HG03342 (cell line): ENCODE measurements around the gene COPS8.

Experiments used
- ATAC-seq: cut with Tn5 transposase; IDR thresholded peaks from one replicate; pipeline ENCODE4 v1.9.1; 2021; ENCODE audit warnings: mild to moderate bottlenecking, moderate library complexity; ENCODE audit not compliant: unreplicated experiment

COPS8 gene

GRCh38 chr2:237064203-237065070 lies 21.3 kb upstream of the COPS8 start:
- ATAC-seq = no peak

- ATAC-seq = no peak
Observed at GRCh38 chr2:237065071-237065377, 20.7 kb upstream of the COPS8 start.

- no peak for ATAC-seq
Observed at GRCh38 chr2:237066396-237066795, 19.3 kb upstream of the COPS8 start.

- ATAC-seq = no peak
Observed at GRCh38 chr2:237068005-237068576, 17.6 kb upstream of the COPS8 start.

GRCh38 chr2:237072067-237072931 lies 13.4 kb upstream of the COPS8 start:
- ATAC-seq = no peak

- no peak for ATAC-seq
Observed at GRCh38 chr2:237073552-237073951, 12.1 kb upstream of the COPS8 start.

GRCh38 chr2:237074211-237074993 lies 11.3 kb upstream of the COPS8 start:
- ATAC-seq = no peak

GRCh38 chr2:237075749-237076599 lies 9.7 kb upstream of the COPS8 start:
- no peak for ATAC-seq

- ATAC-seq = no peak
Observed at GRCh38 chr2:237081596-237081995, 4.1 kb upstream of the COPS8 start.

GRCh38 chr2:237083026-237083425 lies 2.7 kb upstream of the COPS8 start:
- ATAC-seq = no peak

GRCh38 chr2:237084444-237084843 lies 1.2 kb upstream of the COPS8 start:
- no peak for ATAC-seq

GRCh38 chr2:237090906-237091305 lies 5.2 kb downstream of the COPS8 start:
- no peak for ATAC-seq

- ATAC-seq = no peak
Observed at GRCh38 chr2:237091779-237092436, 6.2 kb downstream of the COPS8 start.

- ATAC-seq = no peak
Observed at GRCh38 chr2:237092506-237092905, 6.8 kb downstream of the COPS8 start.

- ATAC-seq = no peak
Observed at GRCh38 chr2:237092920-237093781, 7.5 kb downstream of the COPS8 start.

- ATAC-seq = no peak
Observed at GRCh38 chr2:237096201-237096600, 10.5 kb downstream of the COPS8 start.

- no peak for ATAC-seq
Observed at GRCh38 chr2:237096911-237097310, 11.2 kb downstream of the COPS8 start.

- no peak for ATAC-seq
Observed at GRCh38 chr2:237097326-237097910, 11.7 kb downstream of the COPS8 start.
